Measurements from ENCODE around the gene KBTBD12.
"Not testable (repeated sequence)": the region's sequence is repeated elsewhere in the genome, so short reads cannot be mapped to it uniquely, and the experiment has no call there.

Gene KBTBD12

DNA sequence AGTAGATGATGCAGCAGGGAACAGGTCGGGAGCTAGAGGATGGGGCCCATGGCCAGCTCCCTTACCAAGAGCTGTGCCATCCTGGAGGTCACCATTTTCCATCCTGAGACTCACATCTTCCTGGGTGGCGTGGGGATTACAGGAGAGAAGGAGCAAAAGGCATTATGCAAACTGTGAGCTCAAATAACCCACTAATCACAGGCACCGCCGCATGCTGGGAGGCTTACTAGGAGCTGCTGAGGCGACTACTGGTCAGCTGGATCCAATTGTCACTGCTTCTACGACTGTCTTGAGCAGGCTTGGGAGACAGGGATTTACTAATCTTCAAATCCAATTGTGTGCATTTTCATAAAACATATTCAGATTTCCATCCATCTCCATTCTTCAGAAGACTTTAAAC, 12.5 kb upstream of the KBTBD12 start:
- H3K4me1 ChIP-seq (ENCODE audit: control insufficient read depth in 1 of 2, insufficient read depth in 2 of 2, low read length in 2 of 2), result no peaks in the 10 kb centered on the region
- no peak overlapping the region for H3K4me3 ChIP-seq (ENCODE audit: low read depth in 1 of 2, low read length in 2 of 2)
- no peaks in the 10 kb centered on the region for H3K36me3 ChIP-seq (ENCODE audit: control insufficient read depth in 1 of 2, insufficient read depth in 2 of 2, low read length in 2 of 2)
- peaks cover 0 to 4% of the 10 kb centered on the region in 2 donors for H3K27me3 ChIP-seq (ENCODE audit: control insufficient read depth in 1 of 2, insufficient read depth in 2 of 2, low read length in 2 of 2)
- H3K9me3 ChIP-seq (ENCODE audit: control insufficient read depth in 1 of 2, low read length in 2 of 2), result no peaks in the 10 kb centered on the region
- H3K9ac ChIP-seq (ENCODE audit: low read depth in 1 of 2, low read length in 2 of 2), result no peak overlapping the region
- no peak overlapping the region for H3K27ac ChIP-seq (ENCODE audit: low read depth, low read length)

GRCh38 chr3:127903611-127904375, 11.2 kb upstream of the KBTBD12 start:
- Histone ChIP-seq H3K4me3 (ENCODE audit: low read depth in 1 of 2, low read length in 2 of 2) (no peak overlapping the region), H3K9ac (ENCODE audit: low read depth in 1 of 2, low read length in 2 of 2) (no peak overlapping the region), H3K27me3 (ENCODE audit: control insufficient read depth in 1 of 2, insufficient read depth in 2 of 2, low read length in 2 of 2) (peaks cover 0 to 4% of the 10 kb centered on the region in 2 donors), H3K27ac (ENCODE audit: low read depth, low read length) (no peak overlapping the region), H3K4me1 (ENCODE audit: control insufficient read depth in 1 of 2, insufficient read depth in 2 of 2, low read length in 2 of 2) (no peaks in the 10 kb centered on the region), H3K9me3 (ENCODE audit: control insufficient read depth in 1 of 2, low read length in 2 of 2) (no peaks in the 10 kb centered on the region), H3K36me3 (ENCODE audit: control insufficient read depth in 1 of 2, insufficient read depth in 2 of 2, low read length in 2 of 2) (no peaks in the 10 kb centered on the region)

GRCh38 chr3:127905556-127905955, 9.5 kb upstream of the KBTBD12 start:
- Histone ChIP-seq H3K36me3 (ENCODE audit: control insufficient read depth in 1 of 2, insufficient read depth in 2 of 2, low read length in 2 of 2) (no peaks in the 10 kb centered on the region), H3K4me3 (ENCODE audit: low read depth in 1 of 2, low read length in 2 of 2) (no peak overlapping the region), H3K27ac (ENCODE audit: low read depth, low read length) (no peak overlapping the region), H3K27me3 (ENCODE audit: control insufficient read depth in 1 of 2, insufficient read depth in 2 of 2, low read length in 2 of 2) (peaks cover 0 to 4% of the 10 kb centered on the region in 2 donors), H3K9ac (ENCODE audit: low read depth in 1 of 2, low read length in 2 of 2) (no peak overlapping the region), H3K9me3 (ENCODE audit: control insufficient read depth in 1 of 2, low read length in 2 of 2) (no peaks in the 10 kb centered on the region), H3K4me1 (ENCODE audit: control insufficient read depth in 1 of 2, insufficient read depth in 2 of 2, low read length in 2 of 2) (no peaks in the 10 kb centered on the region)

DNA sequence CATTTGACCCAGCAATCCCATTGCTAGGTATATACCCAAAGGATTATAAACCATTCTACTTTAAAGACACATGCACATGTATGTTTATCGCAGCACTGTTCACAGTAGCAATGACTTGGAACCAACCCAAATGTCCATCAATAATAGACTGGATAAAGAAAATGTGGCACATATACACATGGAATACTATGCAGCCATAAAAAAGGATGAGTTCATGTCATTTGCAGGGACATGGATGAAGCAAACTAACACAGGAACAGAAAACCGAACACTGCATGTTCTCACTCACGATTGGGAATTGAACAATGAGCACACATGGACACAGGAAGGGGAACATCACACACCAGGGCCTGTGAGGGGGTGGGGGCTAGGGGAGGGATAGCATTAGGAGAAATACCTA, 8.4 kb upstream of the KBTBD12 start:
- H3K27me3 ChIP-seq (ENCODE audit: control insufficient read depth in 1 of 2, insufficient read depth in 2 of 2, low read length in 2 of 2); H3K4me3 ChIP-seq (ENCODE audit: low read depth in 1 of 2, low read length in 2 of 2); H3K9ac ChIP-seq (ENCODE audit: low read depth in 1 of 2, low read length in 2 of 2); H3K4me1 ChIP-seq (ENCODE audit: control insufficient read depth in 1 of 2, insufficient read depth in 2 of 2, low read length in 2 of 2); H3K36me3 ChIP-seq (ENCODE audit: control insufficient read depth in 1 of 2, insufficient read depth in 2 of 2, low read length in 2 of 2); H3K9me3 ChIP-seq (ENCODE audit: control insufficient read depth in 1 of 2, low read length in 2 of 2); H3K27ac ChIP-seq (ENCODE audit: low read depth, low read length): not testable (repeated sequence)

GRCh38 chr3:127908202-127908601, 6.8 kb upstream of the KBTBD12 start:
- peaks cover 3 to 4% of the 10 kb centered on the region in 2 donors for H3K4me1 ChIP-seq (ENCODE audit: control insufficient read depth in 1 of 2, insufficient read depth in 2 of 2, low read length in 2 of 2)
- H3K4me3 ChIP-seq (ENCODE audit: low read depth in 1 of 2, low read length in 2 of 2), result no peak overlapping the region
- no peaks in the 10 kb centered on the region for H3K36me3 ChIP-seq (ENCODE audit: control insufficient read depth in 1 of 2, insufficient read depth in 2 of 2, low read length in 2 of 2)
- peaks cover 0 to 4% of the 10 kb centered on the region in 2 donors for H3K27me3 ChIP-seq (ENCODE audit: control insufficient read depth in 1 of 2, insufficient read depth in 2 of 2, low read length in 2 of 2)
- H3K27ac ChIP-seq (ENCODE audit: low read depth, low read length), result no peak overlapping the region
- H3K9ac ChIP-seq (ENCODE audit: low read depth in 1 of 2, low read length in 2 of 2), result no peak overlapping the region
- H3K9me3 ChIP-seq (ENCODE audit: control insufficient read depth in 1 of 2, low read length in 2 of 2), result no peaks in the 10 kb centered on the region

- no peak overlapping the region for H3K27ac ChIP-seq (ENCODE audit: low read depth, low read length)
- no peaks in the 10 kb centered on the region for H3K27me3 ChIP-seq (ENCODE audit: control insufficient read depth in 1 of 2, insufficient read depth in 2 of 2, low read length in 2 of 2)
- no peak overlapping the region for H3K4me3 ChIP-seq (ENCODE audit: low read depth in 1 of 2, low read length in 2 of 2)
- H3K36me3 ChIP-seq (ENCODE audit: control insufficient read depth in 1 of 2, insufficient read depth in 2 of 2, low read length in 2 of 2), result no peaks in the 10 kb centered on the region
- peaks cover 3 to 4% of the 10 kb centered on the region in 2 donors for H3K4me1 ChIP-seq (ENCODE audit: control insufficient read depth in 1 of 2, insufficient read depth in 2 of 2, low read length in 2 of 2)
- peaks cover 0 to 2% of the 10 kb centered on the region in 2 donors for H3K9me3 ChIP-seq (ENCODE audit: control insufficient read depth in 1 of 2, low read length in 2 of 2)
- no peak overlapping the region for H3K9ac ChIP-seq (ENCODE audit: low read depth in 1 of 2, low read length in 2 of 2)
Observed at GRCh38 chr3:127908951-127909350, 6.1 kb upstream of the KBTBD12 start.

- Histone ChIP-seq H3K9me3 (ENCODE audit: control insufficient read depth in 1 of 2, low read length in 2 of 2) (peaks cover 0 to 4% of the 10 kb centered on the region in 2 donors), H3K27ac (ENCODE audit: low read depth, low read length) (no peak overlapping the region), H3K36me3 (ENCODE audit: control insufficient read depth in 1 of 2, insufficient read depth in 2 of 2, low read length in 2 of 2) (no peaks in the 10 kb centered on the region), H3K9ac (ENCODE audit: low read depth in 1 of 2, low read length in 2 of 2) (no peak overlapping the region), H3K4me1 (ENCODE audit: control insufficient read depth in 1 of 2, insufficient read depth in 2 of 2, low read length in 2 of 2) (peaks cover 5 to 9% of the 10 kb centered on the region in 2 donors), H3K27me3 (ENCODE audit: control insufficient read depth in 1 of 2, insufficient read depth in 2 of 2, low read length in 2 of 2) (no peaks in the 10 kb centered on the region), H3K4me3 (ENCODE audit: low read depth in 1 of 2, low read length in 2 of 2) (no peak overlapping the region)
Observed at GRCh38 chr3:127909646-127910045, 5.4 kb upstream of the KBTBD12 start.

GRCh38 chr3:127911421-127911931, 3.6 kb upstream of the KBTBD12 start:
- H3K9ac ChIP-seq (ENCODE audit: low read depth in 1 of 2, low read length in 2 of 2), result no peak overlapping the region
- H3K9me3 ChIP-seq (ENCODE audit: control insufficient read depth in 1 of 2, low read length in 2 of 2), result peaks cover 0 to 4% of the 10 kb centered on the region in 2 donors
- no peak overlapping the region for H3K27ac ChIP-seq (ENCODE audit: low read depth, low read length)
- H3K36me3 ChIP-seq (ENCODE audit: control insufficient read depth in 1 of 2, insufficient read depth in 2 of 2, low read length in 2 of 2), result no peaks in the 10 kb centered on the region
- H3K27me3 ChIP-seq (ENCODE audit: control insufficient read depth in 1 of 2, insufficient read depth in 2 of 2, low read length in 2 of 2), result no peaks in the 10 kb centered on the region
- peaks cover 8 to 16% of the 10 kb centered on the region in 2 donors for H3K4me1 ChIP-seq (ENCODE audit: control insufficient read depth in 1 of 2, insufficient read depth in 2 of 2, low read length in 2 of 2)
- H3K4me3 ChIP-seq (ENCODE audit: low read depth in 1 of 2, low read length in 2 of 2), result no peak overlapping the region

- H3K4me3 ChIP-seq (ENCODE audit: low read depth in 1 of 2, low read length in 2 of 2); H3K27ac ChIP-seq (ENCODE audit: low read depth, low read length); H3K36me3 ChIP-seq (ENCODE audit: control insufficient read depth in 1 of 2, insufficient read depth in 2 of 2, low read length in 2 of 2); H3K9ac ChIP-seq (ENCODE audit: low read depth in 1 of 2, low read length in 2 of 2); H3K27me3 ChIP-seq (ENCODE audit: control insufficient read depth in 1 of 2, insufficient read depth in 2 of 2, low read length in 2 of 2); H3K9me3 ChIP-seq (ENCODE audit: control insufficient read depth in 1 of 2, low read length in 2 of 2): not testable (repeated sequence)
- H3K4me1 ChIP-seq (ENCODE audit: control insufficient read depth in 1 of 2, insufficient read depth in 2 of 2, low read length in 2 of 2), result peaks cover 8 to 16% of the 10 kb centered on the region in 2 donors
Observed at GRCh38 chr3:127913841-127914240, 1.2 kb upstream of the KBTBD12 start.

- Histone ChIP-seq H3K4me3 (ENCODE audit: low read depth in 1 of 2, low read length in 2 of 2) (peak overlapping the region; percentile 67), H3K4me1 (ENCODE audit: control insufficient read depth in 1 of 2, insufficient read depth in 2 of 2, low read length in 2 of 2) (peaks cover 8 to 16% of the 10 kb centered on the region in 2 donors), H3K27ac (ENCODE audit: low read depth, low read length) (no peak overlapping the region), H3K9me3 (ENCODE audit: control insufficient read depth in 1 of 2, low read length in 2 of 2) (peaks cover 0 to 4% of the 10 kb centered on the region in 2 donors), H3K9ac (ENCODE audit: low read depth in 1 of 2, low read length in 2 of 2) (peak overlapping the region in 1 of 2 donors; percentile 17), H3K36me3 (ENCODE audit: control insufficient read depth in 1 of 2, insufficient read depth in 2 of 2, low read length in 2 of 2) (no peaks in the 10 kb centered on the region), H3K27me3 (ENCODE audit: control insufficient read depth in 1 of 2, insufficient read depth in 2 of 2, low read length in 2 of 2) (no peaks in the 10 kb centered on the region)
Observed at GRCh38 chr3:127914584-127914983, 448 bp upstream of the KBTBD12 start.
